Left hindlimb (tissue), 1 donor: ENCODE data around the gene VSTM1.
"Not testable (repeated sequence)": the region's sequence is repeated elsewhere in the genome, so short reads cannot be mapped to it uniquely, and the experiment has no call there.

Experiments
- DNase-seq: peaks from one replicate; pipeline ENCODE4 v3.0.0-alpha.2; 2018

VSTM1 gene

GRCh38 chr19:54063350-54064116 is at the start of gene VSTM1:
Gene VSTM1 (minus strand): TSS chr19:54063897. CDS start chr19:54063777, 120 bp downstream.
- DNase-seq, result no peak

GRCh38 chr19:54109651-54110050 is 46.0 kb upstream of the VSTM1 start:
- no peak for DNase-seq

- no peak for DNase-seq
Observed at GRCh38 chr19:54108496-54108895, 44.8 kb upstream of the VSTM1 start.

GRCh38 chr19:54107876-54108490 is 44.3 kb upstream of the VSTM1 start:
- DNase-seq, result no peak

- no peak for DNase-seq
Observed at GRCh38 chr19:54106716-54107115, 43.0 kb upstream of the VSTM1 start.

GRCh38 chr19:54105796-54106195 is 42.1 kb upstream of the VSTM1 start:
- DNase-seq, result no peak

- no peak for DNase-seq
Observed at GRCh38 chr19:54104998-54105715, 41.5 kb upstream of the VSTM1 start.

GRCh38 chr19:54102421-54103169 is 38.9 kb upstream of the VSTM1 start, which contains the start of gene NDUFA3:
Gene NDUFA3 (plus strand): TSS chr19:54102855. CDS start chr19:54102879, 24 bp downstream.
- DNase-seq, result peak; percentile 98

GRCh38 chr19:54100561-54100960 is 36.9 kb upstream of the VSTM1 start, which contains the start of gene OSCAR:
Gene OSCAR (minus strand): TSS chr19:54100803. CDS start chr19:54100792, 11 bp downstream.
- no peak for DNase-seq

- not testable (repeated sequence) for DNase-seq
Observed at GRCh38 chr19:54099903-54100255, 36.2 kb upstream of the VSTM1 start.

- no peak for DNase-seq
Observed at GRCh38 chr19:54099190-54099902, 35.6 kb upstream of the VSTM1 start.

GRCh38 chr19:54096617-54097106 is 33.0 kb upstream of the VSTM1 start:
- DNase-seq, result no peak

- DNase-seq, result not testable (repeated sequence)
Observed at GRCh38 chr19:54095859-54096616, 32.3 kb upstream of the VSTM1 start.

- no peak for DNase-seq
Observed at GRCh38 chr19:54095136-54095858, 31.6 kb upstream of the VSTM1 start.

- no peak for DNase-seq
Observed at GRCh38 chr19:54094426-54095000, 30.8 kb upstream of the VSTM1 start.

- DNase-seq, result no peak
Observed at GRCh38 chr19:54084410-54084809, 20.7 kb upstream of the VSTM1 start.

- DNase-seq, result no peak
Observed at GRCh38 chr19:54081032-54081431, 17.3 kb upstream of the VSTM1 start, which contains the start of gene TARM1. Gene TARM1 (minus strand): TSS chr19:54081365. CDS start chr19:54081340, 25 bp downstream.

- DNase-seq, result no peak
Observed at GRCh38 chr19:54077334-54077733, 13.6 kb upstream of the VSTM1 start.

- no peak for DNase-seq
Observed at GRCh38 chr19:54074851-54075250, 11.2 kb upstream of the VSTM1 start.

- no peak for DNase-seq
Observed at GRCh38 chr19:54073829-54074228, 10.1 kb upstream of the VSTM1 start.
